T-helper 2 cell (primary cell): ENCODE data around the gene DACT1.
A peak's percentile ranks its signal among the peaks of the same experiment; 100 is the strongest.

Experiments used
- DNase-seq, 5 experiments: peaks; one replicate each; pipeline versions ENCODE4 v3.0.0 to v3.0.0-alpha.2; 2012 to 2022

Gene DACT1

DNA sequence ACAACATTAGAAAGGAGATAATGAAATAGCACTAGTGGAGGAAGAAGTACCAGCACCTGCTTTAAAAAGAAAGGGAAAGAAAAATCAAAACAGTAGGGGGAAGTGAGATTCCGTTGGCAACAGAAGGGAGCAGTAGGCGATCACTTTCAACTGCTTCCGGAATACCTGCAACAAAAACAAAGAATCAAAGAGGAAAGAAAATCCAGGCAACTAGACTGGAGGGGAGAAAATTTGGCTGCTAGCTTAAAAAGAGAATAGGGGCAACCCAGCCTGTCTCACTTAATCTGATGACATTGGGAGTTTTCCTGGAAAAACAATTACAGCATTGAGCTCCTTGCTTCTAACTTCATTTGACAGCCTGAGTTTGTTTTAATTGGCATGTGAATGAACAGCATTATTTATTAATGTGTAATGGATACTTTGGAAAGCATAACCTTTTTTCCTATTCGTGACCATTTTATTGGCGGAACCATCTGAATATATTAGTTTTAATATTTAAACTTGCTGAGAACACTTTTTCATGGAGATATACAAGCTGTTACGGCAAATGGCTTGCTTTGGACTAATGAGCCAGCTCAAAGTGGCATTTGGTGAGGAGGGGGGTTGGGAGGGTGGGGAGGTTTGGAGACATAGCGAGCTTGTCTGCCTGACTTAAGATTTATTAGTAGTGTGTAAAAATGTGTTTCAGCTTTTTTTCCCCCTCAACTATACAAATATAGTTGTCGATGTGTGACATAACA lies 2.5 kb upstream of the DACT1 start:
- peak in 1 of 5 experiments; percentile 10 for DNase-seq

GRCh38 chr14:58636129-58636528 lies 1.6 kb upstream of the DACT1 start:
- DNase-seq = no peak

- peak in 1 of 5 experiments; percentile 69 for DNase-seq
Observed at GRCh38 chr14:58637040-58637390, 747 bp upstream of the DACT1 start.

- DNase-seq = peak in 1 of 5 experiments; percentile 59
Observed at GRCh38 chr14:58638231-58639197, 752 bp downstream of the DACT1 start.

DNA sequence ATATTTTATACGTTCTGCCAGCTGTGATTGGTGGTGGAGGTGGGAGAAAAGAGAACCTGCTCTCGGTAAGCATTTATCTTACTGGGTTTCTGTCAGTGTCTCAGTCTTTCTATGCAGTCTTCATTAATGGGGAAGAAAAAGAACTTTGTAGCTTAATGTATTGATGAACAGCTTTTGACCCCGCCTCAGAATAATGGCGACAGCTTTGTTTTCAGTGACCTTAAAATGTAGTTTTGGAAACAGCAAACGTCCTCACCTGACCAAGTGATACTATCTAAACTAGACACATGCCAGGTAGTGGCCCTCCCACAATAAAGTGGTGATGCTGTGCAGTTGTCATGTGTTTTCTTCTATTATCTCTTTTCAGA lies 1.4 kb downstream of the DACT1 start:
- DNase-seq = peak in 1 of 5 experiments; percentile 42

DNA sequence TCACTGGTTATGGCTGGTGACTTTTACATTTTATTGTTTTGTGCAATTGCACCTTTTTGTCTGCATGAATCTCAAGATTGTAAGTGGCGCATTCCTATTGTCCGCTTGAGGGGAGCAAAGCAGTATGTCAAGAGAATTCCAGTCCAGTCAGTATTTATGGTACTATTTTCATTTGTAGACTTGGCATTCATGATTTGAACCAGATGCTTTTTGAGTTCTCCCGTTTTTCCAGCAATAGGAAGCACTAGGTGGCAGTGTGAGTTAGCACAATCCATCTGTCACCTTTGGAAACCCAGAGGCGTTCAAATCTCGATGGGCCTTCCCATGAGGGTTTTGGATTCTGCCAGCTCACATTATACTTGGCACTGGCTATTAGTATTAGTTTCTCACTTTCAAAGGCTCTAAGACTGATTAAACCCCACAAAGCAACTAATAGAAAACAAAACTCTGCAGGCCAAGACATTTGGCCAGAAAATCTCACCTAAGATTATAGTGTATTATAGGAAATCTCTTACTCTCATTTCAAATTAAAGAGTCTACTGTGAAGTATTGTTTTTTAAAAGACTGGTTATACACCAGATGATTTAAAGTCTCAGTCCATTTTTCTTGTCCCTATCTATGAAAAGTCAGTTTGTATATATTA lies 2.2 kb downstream of the DACT1 start:
- DNase-seq = peak in 1 of 5 experiments; percentile 40

GRCh38 chr14:58640959-58641358 lies 3.2 kb downstream of the DACT1 start:
- DNase-seq = peak in 1 of 5 experiments; percentile 28

GRCh38 chr14:58641509-58641908 lies 3.7 kb downstream of the DACT1 start:
- no peak for DNase-seq

- no peak for DNase-seq
Observed at GRCh38 chr14:58643366-58643765, 5.6 kb downstream of the DACT1 start.

- no peak for DNase-seq
Observed at GRCh38 chr14:58645641-58646040, 7.9 kb downstream of the DACT1 start.

- DNase-seq = no peak
Observed at GRCh38 chr14:58646479-58646878, 8.7 kb downstream of the DACT1 start.

DNA sequence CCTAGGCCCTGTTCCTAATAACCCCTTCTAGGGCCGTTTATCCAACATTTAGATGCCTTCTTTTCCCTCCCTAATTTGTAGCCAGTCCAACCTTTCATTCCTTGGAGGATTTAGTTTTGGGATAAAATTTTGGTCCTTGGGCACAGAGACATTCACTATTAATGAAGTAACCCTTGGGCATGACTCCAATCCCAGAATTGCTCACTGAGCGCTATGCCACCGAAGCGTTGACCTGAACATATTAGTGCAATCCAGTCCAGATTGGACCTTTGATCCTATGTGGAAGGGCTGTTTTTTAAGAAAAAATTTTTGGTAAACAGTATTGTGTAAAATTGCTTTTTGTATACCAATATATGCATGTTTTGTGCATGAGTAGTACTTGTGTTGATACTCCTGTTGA lies 10.0 kb downstream of the DACT1 start:
- no peak for DNase-seq

GRCh38 chr14:58650857-58651256 lies 13.1 kb downstream of the DACT1 start:
- DNase-seq = no peak

- DNase-seq = no peak
Observed at GRCh38 chr14:58656671-58657411, 19.1 kb downstream of the DACT1 start.

DNA sequence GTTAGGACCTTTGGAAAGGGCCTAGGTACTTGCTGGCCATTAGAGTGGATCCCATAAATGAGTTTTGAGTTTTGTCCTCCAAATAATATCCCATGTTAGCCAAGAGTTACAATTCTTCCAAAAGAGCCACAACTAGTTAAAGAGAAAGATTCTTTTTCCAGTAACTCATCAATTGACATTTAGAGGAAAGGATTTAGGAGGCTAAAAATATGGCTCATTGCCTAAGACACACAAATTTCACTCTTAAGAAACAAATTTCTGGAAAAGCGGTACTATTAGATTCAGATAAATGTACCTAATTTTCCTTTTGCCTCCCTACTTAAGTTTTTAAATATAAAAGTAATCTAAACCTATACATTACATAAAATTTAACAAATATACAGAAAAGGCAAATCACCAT lies 21.3 kb downstream of the DACT1 start:
- DNase-seq = no peak

DNA sequence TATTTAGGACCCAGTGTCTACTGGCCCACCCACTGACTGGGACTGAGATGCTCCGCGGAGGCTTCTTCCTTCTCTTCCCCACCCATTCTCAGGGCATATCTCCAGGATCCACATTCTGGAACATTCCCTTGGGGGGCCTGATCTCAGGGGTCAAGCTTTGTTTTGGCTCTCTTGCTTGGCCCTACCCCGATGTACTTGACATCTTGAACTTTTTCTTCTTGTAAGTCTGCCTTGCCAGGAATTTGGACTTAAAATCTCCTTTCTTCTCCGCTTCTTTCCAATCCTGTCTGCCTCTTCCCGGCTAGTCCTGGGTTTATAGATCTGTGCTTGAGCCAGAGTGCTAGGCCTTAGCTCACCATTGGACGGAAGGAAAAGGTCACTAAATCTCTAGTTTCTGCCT lies 22.1 kb downstream of the DACT1 start:
- no peak for DNase-seq

DNA sequence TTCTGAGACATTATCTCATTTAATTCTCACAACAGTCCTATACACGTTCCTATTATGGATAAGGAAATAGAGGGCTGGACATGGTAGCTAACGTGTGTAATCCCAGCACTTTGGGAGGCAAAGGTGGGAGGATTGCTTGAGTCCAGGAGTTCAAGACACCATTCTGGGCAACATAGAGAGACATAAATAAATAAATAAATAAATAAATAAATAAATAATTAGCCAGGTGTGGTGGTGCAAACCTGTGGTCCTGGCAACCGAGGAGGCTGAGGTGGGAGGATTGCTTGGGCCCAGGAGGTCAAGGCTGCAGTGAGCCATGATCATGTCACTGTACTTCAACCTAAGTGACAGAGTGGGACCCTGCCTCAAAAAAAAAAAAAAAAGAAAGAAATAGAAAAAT lies 22.6 kb downstream of the DACT1 start:
- DNase-seq = no peak

GRCh38 chr14:58662018-58662417 lies 24.3 kb downstream of the DACT1 start:
- DNase-seq = peak in 1 of 5 experiments; percentile 66

DNA sequence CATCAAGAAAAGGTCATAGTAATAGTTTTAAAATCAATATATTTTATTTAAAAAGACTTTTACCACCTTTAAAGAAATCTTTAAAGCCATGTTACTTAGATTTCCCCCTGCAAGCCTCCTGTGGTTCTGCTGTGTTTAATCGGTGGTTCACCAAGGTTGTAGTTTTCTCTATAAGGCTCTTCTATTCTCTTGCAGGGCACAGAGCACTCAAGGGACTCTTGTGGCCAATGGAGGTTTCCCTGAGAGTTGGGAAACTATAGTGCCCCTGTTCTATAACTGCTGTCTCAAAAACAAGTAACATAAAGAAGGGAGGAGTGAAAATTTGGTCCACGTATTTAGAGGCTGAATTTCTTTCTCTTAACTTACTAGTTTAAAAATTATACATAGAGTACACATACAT lies 25.0 kb downstream of the DACT1 start:
- DNase-seq = peak in 1 of 5 experiments; percentile 29

DNA sequence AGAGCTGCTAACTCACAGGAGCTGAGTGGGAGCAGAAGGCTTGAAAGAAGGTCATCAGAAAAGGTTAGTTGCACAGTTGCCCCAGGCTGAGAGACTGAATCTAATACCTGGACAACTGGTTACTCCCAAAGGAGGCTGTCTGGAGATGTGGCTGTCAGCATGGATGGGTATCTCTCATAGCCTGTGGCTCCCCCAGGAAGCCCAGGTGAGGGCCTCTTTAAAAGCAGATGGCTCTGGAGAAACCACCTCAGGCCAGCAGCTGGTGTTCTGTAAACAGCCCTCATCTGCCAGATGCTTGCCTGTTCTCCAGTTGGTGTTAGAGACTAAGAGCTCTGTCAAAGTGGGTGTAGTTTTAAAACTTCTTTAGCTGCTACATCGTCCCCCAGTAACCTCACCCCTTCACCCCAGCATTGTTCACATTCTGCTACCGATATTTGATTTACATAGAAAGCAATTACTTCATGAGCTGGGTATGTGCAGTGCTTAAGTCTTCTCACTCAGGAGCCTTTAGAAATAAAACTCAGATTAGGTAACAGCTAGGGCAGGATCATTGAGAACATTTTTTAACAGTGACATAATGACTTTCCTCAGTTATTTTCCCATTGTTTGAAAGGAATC lies 25.8 kb downstream of the DACT1 start:
- no peak for DNase-seq

GRCh38 chr14:58665773-58666500 lies 28.2 kb downstream of the DACT1 start:
- no peak for DNase-seq
